ENCODE results near the gene RAC2.
"Not testable (repeated sequence)": the region's sequence is repeated elsewhere in the genome, so short reads cannot be mapped to it uniquely, and the experiment has no call there.

The RAC2 gene

DNA sequence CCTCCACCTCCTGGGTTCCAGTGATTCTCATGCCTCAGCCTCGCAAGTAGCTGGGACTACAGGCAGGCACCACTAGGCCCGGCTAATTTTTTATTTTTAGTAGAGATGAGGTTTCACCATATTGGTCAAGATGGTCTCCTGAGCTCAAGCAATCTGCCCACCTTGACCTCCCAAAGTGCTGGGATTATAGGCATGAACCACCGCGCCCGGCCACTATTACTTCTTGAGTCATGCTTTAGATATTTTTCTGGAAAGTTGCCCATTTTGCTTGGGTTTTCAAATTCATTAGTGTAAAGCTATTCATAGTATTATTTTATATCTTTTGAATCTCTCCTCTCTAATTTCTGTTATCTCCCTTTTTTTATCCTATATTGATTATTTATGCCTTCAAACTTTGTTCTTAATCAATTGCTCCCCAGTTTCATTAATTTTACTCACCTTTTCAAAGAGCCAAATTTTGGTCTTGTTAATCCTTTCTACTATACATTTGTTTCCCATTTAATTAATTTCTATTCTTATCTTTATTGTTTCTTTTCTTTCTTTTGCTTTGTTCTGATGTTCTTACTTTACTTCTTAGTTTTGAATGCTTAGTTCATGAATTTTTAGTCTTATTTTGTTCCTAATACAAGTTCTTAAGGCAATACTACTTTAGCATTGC, 10.3 kb upstream of the RAC2 start:
- DNase-seq: no peak

DNA sequence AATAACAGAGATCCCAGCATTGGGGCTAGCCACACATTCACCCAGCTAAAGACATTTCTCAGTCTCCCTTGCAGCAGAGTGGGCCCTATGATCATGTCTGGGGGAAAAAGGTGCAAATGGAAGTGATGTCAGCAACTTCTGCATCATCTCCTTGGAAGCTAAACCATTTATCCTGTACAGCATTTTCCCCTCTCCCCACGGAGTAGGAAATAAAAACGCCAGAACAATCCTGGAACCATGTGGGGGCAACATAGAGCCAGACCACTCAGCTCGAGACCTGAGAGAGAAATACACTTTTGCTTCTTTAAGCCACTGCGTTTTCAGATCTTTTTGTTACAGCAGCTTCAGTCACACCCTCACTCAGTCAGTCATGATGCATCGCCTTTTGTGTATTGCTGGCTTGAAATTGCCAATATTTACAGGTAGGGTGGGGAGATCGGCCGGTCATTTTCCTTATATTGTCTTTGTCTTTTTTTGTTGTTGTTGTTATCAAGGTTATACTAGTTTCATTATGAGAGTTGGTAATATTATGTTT, 9.1 kb upstream of the RAC2 start:
- DNase-seq: no peak

DNA sequence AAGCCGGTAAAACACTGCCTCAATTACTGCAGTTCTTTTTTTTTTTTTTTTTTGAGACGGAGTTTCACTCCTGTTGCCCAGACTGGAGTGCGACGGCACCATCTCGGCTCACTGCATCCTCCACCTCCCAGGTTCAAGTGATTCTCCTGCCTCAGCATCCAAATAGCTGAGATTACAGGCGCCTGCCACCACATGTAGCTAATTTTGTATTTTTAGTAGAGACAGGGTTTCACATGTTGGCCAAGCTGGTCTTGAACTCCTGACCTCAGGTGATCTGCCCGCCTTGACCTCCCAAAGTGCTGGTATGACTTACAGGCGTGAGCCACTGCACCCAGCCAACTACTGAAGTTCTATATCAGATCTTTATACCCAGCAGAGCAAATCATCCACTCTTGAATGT, 7.8 kb upstream of the RAC2 start:
- not testable (repeated sequence) for DNase-seq

DNA sequence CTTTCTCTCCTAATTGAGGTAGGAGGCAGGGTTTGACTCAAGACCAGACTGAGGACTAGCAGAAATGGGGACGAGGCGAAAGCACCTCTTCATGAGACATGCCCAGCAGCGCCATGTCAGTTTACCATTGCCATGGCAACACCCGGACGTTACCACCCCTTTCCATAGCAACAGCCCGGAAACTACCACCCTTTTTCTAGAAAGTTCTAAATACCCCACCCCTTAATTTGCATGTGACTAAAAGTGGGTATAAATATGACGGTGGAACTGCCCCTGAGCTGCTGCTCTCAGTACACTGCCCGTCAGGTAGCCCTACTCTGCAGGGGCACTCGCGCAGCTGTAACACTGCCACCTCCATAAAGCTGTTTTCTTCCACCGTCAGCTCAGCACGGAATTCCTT, 5.9 kb upstream of the RAC2 start:
- DNase-seq: no peak

DNA sequence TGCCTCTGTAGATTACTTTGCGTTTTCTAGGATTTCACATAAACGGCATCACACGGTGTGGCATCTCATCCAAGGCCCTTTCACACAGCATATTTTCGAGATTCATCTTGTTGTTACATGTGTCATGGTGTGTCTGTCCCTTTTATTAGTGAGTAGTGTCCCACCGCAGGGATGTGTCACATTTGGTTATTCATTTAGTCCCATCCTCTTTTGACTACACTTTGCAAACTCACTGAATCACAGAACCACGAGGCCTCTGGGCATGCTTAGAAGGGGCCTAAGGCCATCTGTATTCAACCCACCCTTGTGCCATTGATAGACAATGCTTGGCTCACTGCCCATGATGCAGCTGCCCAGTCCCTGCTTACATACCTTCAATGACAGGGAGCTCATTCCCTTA, 4.2 kb upstream of the RAC2 start:
- no peak for DNase-seq

DNA sequence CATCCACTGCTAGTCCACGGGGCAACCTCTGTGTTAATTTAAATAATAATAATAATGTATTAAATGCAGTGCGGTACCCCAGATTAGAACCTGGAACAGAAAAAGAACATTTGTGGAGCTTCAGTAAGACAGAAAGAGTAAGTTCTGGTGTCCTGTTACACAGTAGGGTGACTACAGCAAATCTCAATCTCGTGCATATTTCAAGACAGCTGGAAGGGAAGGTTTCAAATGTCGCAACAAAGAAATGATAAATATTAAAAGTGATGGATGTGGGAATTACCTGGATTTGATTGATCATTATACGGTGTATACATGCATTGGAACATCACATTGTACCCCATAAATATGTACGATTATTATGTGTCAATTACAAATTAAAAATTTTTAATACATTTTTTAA, 1.7 kb upstream of the RAC2 start:
- DNase-seq: no peak

DNA sequence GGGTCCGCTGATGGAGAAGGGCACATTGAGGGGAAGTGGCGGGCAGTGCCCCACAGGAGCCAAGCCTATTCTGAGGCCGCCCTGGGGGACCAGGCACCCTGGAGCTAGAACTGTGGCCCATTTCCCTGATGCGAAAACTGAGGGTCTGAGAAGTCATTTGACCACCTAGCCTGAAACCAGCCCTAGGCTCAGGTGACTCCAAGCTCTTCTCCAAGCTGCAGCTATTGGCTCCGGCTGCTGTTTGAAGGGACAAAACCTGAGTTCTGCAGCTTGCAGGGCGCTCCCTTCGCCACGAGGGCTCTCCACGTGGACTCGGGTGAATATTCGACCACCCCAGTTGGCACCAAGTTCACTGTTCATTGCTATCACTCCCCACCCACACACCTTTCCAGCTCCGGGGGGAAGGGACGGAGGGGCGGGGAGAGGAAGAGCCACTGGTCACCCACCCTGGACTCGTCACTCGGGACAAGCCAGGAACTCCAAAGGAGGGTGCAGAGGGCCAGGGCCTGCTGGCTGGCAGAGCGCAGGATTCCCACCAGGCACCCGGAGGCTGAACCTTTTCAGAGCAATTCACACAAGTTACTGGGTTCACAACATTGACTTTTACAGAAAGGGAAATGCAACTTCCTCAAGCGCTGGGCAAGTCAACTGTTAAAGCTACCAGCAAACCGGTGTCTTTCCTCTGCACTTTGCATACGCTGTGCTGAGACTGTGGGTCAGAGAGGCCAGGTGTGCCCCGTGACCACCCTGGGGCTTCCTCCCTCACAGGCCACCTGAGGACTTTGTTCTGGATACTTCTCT, 1.1 kb upstream of the RAC2 start:
- no peak for DNase-seq

DNA sequence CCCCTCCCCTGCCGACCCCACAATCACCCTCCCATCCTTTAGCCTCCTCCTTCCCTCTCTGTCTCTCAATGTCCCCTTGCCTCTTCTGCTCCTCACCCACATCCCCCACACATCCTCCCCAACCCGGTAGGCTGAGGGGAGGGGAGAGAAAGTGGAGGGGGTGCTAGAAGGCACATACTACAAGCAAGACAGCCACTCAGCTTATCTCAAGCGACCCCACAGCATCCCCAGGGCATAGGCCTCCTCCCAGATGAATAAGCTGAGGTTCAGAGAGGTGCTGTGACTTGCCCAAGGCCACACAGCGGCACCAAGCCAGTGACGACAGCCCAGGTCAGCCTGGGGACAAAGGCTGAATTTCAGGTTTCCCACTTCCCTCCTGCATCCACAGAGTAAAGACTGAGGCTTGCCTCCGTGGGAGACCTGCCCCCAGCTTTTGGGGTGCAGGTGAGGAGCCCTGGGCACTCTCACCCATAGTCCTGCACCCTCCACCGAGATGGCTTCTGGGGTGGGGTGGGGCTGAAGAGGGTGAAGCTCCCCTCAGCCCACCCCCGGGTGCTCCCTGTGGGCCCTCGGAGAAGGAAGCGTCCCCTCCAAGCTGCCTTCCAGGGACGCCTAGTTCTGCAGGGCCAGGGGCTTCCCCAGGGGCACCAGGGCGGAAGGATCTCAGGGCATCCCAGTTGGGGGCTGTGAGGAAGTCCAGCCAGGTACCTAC, 511 bp downstream of the RAC2 start:
- DNase-seq: no peak

DNA sequence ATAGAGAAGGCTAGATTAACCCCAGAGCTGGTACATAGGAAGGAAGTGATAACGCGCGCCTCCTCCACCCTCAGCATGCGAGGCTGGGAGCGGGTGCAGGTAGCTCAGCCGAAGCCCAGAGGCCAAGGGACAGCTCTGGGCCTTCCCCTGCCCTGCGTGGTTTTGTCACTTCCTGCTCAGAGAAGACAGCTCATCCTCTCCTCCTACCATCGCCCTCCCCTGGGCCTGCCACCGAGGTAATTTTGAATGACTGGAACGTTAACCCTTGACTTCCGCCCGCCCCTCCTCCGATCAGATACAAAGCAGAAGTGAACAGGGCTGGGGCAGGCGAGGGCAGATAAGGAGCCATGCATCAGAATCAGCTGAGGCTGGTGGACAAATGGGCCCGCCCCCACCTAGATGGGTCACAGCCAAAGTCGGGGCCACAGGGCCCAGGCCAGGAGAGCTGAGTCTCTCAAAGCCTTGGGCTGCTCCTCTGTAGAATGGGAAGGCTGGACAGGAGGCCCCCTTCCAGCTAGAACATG, 1.6 kb downstream of the RAC2 start:
- no peak for DNase-seq

DNA sequence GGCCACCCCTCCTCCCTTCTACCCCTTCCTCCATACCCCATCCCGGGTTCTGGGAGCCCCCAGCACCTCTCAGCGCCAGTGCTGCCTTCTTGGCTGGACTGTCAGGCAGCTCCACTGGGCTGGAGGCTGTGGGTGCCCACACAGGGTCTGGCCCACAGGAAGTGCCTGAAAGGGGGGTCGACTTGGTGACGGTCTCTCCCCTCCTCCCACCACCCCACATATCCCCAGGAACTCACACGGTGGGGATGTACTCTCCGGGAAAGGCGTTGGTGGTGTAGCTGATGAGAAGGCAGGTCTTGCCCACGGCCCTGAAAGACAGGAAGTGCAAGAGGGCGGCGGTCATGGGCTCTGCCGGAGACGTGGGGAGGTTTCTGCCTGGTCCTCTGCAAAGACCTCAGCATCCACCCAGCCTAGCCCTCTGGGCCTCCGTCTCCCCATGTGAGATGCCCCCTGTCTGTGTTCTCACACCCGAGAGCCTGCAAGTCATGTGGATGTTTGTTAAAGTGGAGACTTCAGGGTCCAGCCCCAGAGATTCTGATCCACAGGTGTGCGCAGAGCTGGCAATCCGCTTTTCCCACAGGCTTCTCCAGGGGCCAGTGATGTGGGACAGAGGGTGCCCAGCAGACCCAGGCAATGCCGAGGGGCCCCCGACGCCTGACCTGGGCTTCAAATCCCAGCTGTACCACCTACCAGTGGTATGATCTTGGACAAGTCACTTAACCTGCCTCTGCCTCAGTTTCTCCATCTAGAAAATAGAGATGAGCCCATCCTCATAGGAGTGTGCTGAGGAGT, 2.5 kb downstream of the RAC2 start:
- no peak for DNase-seq

DNA sequence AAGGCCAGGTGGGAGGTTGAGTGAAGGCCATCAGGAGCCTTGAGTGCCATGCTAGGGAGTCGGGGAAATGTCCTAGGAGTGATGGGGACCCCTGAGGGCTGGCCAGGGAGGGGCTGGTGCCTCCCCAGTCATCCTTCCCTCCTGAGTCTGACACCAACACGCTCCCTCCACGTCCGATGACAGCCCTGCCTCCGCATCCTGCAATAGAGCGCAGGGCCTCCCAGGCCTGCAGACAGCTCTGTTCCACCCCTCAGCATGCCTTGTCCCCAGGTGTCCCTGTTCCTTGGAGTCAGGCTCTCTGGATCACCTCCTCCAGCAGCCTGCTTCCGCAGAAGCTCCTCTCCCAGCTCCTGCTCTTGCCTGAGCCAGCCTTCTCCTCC, 3.1 kb downstream of the RAC2 start:
- DNase-seq: no peak

DNA sequence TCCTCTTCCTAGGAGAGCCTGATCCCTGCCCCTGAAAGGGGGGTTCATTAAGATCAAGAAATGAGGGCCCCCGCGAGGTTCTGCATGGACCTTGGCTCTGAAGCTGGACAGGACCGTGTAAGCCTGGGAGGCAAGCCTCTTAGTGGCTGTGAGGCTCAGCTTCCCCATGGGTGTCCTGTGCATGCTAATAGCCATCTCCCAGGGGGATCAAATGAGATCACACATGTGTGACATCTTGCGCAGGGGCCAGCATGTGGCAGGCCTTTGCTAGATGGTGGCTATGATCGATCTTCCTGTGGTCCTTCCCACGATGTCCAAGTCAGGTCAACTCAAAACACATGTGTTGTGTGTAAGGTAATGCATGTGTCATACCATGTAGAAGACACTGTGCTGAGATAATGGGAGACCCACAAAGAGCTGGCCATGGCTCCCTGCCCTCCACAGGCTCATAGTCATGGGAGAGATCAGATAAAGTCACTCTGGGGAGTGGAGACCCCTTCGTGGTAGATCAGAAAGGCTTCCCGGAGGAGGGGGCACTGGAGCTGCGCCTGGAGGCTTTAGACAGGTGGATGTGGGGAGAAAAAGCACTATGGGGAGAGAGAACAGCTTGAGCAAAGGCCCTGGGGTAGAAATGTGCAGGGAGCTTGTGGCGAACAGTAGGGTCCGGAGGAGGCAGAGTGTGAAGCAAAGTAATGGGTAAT, 3.7 kb downstream of the RAC2 start:
- no peak for DNase-seq

DNA sequence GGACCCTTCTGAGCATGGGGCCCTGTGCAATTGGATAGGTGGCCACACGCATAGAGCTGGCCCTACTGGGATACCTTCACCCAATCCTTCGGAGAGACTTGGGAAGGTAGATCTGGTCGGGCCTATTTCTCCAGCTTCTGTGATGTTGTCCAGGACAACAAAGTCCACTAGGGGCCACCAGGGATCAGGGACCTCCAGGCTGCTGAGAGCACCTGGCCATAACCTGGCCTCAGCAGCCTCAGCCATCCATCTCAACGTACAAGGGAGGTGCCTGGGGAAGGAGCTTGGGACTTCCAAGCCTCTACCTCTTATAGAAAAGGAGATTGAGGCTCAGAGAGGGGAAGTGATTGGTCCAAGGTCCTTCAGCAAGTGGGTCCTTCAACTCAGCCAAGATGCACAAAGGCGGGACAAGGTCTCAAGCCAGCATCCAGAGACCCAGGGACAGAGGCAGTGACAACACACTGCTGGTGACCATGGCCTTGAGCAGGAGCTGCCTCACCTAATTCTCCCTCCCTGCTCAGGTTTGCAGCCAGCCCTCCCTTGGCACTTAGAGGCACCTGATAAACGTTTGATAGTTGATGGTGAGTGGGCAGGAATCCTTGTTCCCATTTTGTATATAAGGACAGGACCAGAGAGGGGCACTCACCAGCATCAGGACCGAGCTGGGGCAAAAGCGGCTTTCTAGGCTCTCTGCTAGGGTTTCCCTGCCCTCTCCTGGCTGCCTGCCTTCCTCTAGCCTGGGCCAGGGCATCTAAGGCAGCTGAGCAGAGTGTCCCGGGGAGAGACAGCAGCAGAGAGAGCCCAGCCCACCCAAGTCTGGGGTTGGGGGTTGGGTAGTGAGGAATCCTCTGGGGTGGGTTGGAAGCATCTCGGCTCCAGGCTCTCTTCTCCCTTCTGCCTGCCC, 4.5 kb downstream of the RAC2 start:
- no peak for DNase-seq

DNA sequence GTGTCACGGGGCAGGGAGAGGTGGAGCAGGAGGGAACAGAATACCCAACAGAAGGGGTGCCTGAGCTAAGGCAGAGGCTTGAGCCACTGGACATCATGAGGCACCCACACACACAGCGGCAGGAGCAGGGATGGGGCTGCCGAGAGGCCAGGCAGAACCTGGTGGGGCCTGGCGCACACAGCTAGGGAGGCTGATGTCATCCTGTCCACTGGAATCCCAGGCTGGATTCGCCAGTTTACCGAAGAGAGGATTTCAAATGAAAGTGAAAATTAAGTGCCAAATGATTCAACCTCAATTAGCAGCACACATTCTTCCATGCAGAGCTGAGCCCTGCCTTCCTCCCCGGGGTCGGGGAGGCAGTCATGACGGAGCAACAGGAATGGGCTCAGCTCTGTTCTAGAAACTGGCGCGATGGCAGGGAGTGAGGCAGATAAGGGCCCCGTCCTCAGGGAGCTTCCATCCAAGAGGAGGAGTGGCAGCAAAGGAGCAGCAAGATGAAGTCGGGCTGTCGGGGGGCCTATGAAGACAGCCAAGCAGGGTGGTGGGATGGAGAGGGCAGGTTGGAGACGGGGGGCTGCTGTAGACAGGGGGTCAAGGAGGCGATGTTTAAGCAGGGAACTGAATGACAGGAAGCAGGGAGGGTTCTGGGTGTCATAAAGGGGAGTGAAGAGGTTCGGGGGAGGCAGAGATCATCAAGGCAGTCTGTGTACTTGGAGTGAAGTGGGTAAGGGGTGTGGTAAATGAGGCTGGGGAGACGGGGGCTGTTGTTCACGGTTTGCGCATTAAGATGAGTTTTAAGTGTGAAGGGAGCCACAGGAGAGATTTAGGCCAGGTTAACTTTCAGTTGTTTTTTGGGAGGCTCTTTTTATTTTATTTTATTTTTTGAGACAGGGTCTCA, 6.4 kb downstream of the RAC2 start:
- DNase-seq: no peak

DNA sequence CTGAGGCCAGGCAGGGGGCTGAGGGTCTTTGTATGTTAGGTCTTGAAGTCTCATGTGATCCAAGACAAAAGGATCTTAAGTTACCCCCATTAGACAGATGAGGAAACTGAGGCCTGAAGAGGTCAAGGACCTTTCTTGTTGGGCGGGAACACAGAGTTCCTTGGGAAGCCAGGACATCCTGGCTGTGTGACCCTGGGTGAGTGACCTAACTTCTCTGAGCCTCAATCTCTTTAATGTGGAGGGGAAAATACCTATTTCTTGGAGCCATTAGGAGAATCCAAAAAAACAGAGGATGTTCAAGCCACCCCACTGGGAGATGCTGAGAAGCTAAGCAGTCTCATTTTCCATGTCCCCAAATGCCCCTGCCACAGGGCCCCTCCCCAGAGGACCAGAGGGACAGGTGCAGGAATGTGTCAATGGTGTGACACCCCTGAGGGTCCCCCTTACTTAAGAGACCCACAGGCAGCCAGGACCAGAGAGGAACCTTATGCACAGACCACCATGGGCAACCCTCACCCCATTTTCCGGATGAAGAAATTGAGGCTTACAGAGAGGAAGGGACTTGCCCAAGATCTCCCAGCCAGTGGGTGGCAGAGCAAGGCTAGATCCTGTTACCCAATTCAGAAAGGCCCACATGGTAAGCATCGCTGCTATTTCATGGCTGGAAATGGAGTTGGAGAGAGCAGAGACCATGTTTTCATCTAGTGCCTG, 8.0 kb downstream of the RAC2 start:
- no peak for DNase-seq

DNA sequence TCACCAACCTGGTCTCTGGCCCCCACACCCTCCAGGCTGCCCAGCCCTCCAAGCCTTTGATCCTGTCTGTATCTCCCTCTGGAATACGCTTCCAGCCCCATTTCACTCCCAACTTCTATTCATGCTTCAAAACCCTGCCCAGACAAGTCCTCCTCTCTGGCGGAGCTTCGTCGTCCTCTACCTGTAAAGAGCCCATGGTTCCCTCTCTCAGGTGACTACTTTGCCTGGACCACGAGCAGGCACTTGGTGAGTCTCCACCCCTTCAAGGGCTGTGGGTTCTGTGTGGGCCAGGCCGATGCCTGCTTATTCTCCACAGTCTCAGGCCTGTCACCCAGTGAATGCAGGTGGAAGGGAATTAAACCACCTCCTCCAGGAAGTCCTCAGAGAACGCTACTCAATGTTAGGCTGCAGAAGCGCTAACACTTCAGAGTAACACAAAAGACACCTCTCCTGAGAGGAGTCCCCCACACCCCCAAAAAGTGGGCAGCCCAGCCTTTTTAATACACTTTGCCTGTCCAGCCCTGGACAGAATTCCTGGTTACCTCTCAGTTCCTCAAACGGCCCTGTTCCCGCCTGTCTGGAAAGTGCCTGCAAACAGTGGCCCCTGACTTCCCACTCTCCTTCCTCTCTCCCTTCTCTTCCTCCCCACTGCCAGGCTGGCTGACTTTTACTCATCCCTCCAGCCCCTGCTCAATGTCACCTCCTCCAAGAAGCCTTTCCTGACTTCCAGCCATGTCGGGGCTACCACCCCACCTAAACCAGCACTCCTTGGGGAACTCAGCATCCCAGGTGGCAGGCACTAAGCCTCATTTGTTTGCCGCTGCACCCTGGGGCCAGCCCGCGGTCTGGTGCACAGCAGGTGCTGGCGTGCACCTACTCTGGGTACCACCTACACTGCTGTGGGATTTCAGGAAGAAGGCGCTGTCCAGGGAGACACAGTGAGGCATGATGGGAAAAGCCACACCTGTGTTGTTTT, 9.0 kb downstream of the RAC2 start:
- no peak for DNase-seq

DNA sequence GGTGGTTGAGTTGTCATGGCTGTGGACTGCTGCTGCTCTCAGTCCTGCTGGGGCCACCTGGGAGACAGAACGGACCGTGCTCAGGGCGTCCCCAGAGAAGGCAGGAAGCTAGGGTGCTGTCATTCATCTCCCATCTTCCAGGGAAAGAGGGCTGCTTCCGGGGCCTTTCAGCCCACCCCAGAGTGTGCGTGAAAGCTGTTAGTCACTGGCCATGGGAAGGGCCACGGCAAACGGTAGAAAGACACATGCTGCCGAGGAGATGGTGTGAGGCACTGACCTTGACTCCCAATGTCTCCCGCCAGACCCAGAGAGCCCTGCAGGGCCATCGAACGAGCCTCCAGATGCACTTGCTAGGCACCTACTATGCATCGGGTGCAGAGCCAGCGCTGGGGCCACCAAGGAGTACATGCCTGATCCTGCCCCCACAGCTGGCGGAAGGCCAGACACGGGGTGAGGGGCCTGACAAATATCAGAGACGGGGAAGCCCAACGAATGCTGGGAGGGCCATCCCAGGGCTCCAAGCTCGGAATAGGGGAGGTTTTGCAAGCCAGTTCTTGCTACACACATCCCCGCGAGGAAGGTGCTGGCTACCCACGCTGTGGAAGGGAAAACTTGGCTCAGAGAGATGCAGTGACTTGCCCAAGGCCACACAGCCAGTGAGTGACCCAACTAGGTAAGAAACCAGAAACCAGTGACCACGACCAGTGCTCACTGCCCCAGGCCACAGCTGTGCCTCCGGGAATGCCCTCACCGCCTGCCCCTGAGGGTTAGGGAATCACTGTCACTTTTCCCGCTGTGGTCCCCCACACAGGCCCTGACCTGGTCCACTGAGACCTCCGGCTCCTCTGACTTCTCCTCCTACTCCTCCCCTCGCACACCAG, 10.1 kb downstream of the RAC2 start:
- DNase-seq: no peak

Data from NCI-H2081 (cell line).